HepG2 (cell line): ENCODE measurements around the gene VCP. TPM values are rescaled to one million over a fixed set of nuclear protein-coding genes. Genes with fewer than 3 reads are reported as not detected.

Source experiments
- ATAD3A ChIP-seq: sonication (generic); formaldehyde crosslinking; IDR thresholded peaks from 2 replicates; pipeline ENCODE4 v1.4.0; 2020; ENCODE audit warnings: missing genetic modification reagents
- CHD2 ChIP-seq: IDR thresholded peaks from 2 replicates; pipeline ENCODE4 v1.6.1; 2011; ENCODE audit warnings: low read depth, low read length, improper control_type of control experiment
- GPBP1L1 ChIP-seq: sonication (generic); formaldehyde crosslinking; IDR thresholded peaks from 2 replicates; pipeline ENCODE4 v1.5.0; 2020; ENCODE audit warnings: mild to moderate bottlenecking, missing genetic modification reagents
- PHF8 ChIP-seq: sonication (generic); formaldehyde crosslinking; IDR thresholded peaks from 2 replicates; pipeline ENCODE4 v1.5.0; 2020; ENCODE audit warnings: missing genetic modification reagents
- PRDM15 ChIP-seq: sonication (generic); formaldehyde crosslinking; IDR thresholded peaks from 2 replicates; pipeline ENCODE4 v1.4.0; 2020; ENCODE audit warnings: missing genetic modification reagents
- RBM22 ChIP-seq: fragments of 200-400 bp; formaldehyde crosslinking; optimal IDR thresholded peaks from 2 replicates; pipeline ENCODE3; 2017; ENCODE audit warnings: mild to moderate bottlenecking, low read length, moderate library complexity
- SAFB2 ChIP-seq: sonication (generic); formaldehyde crosslinking; IDR thresholded peaks from 2 replicates; pipeline ENCODE4 v1.5.1; 2020; ENCODE audit warnings: missing genetic modification reagents, low read depth, mild to moderate bottlenecking, borderline replicate concordance
- ZBTB14 ChIP-seq: sonication (generic); formaldehyde crosslinking; IDR thresholded peaks from 2 replicates; pipeline ENCODE4 v1.4.0; 2020; ENCODE audit warnings: missing genetic modification reagents
- ZBTB7B ChIP-seq: sonication (generic); formaldehyde crosslinking; IDR thresholded peaks from 2 replicates; pipeline ENCODE4 v1.4.0; 2020; ENCODE audit warnings: missing genetic modification reagents
- ZNF407 ChIP-seq: sonication (generic); formaldehyde crosslinking; IDR thresholded peaks from one replicate; pipeline ENCODE4 v1.5.1; 2020; ENCODE audit warnings: mild to moderate bottlenecking, missing genetic modification reagents; ENCODE audit errors: not compliant biosample characterization
- ZNF720 ChIP-seq: sonication (generic); formaldehyde crosslinking; IDR thresholded peaks from 2 replicates; pipeline ENCODE4 v1.4.0; 2020; ENCODE audit warnings: missing genetic modification reagents
- ZNF883 ChIP-seq: sonication (generic); formaldehyde crosslinking; IDR thresholded peaks from 2 replicates; pipeline ENCODE4 v1.5.1; 2020; ENCODE audit warnings: mild to moderate bottlenecking, missing genetic modification reagents; ENCODE audit errors: not compliant biosample characterization
- polyA plus RNA-seq, 8 experiments: library from polyadenylated mRNA; depleted of rRNA in 3 of 8; stranded (reverse) in 7 of 8; unstranded in 1 of 8; fragments of >200 nt; fragmentation: Illumina TruSeq in 4 of 8; extraction: Trizol in 4 of 8; gene quantifications; 2 replicates each; pipeline versions ENCODE4 v1.2.1 to v1.2.3, GENCODE V29; 2011 to 2016; ENCODE audit warnings: low read depth in 4 of 8, missing spikeins in 1 of 8, mixed read lengths in 1 of 8; ENCODE audit not compliant: insufficient read depth in 1 of 8
- total RNA-seq, 5 experiments: library from RNA; depleted of rRNA; stranded (reverse); fragments of >200 nt; fragmentation: Illumina TruSeq; extraction: Trizol; gene quantifications; 2 replicates each; pipeline ENCODE4 v1.2.3, GENCODE V29; 2016; ENCODE audit warnings: low read depth in 1 of 5

The VCP gene
- total and polyA plus RNA-seq, 2 of the 13 experiments (the other 11 are each of a cell fraction or from before 2014, with no cell fraction given), result 143 to 391 TPM

- peak; percentile 61 for TF ChIP-seq CHD2
- peak; percentile 23 for TF ChIP-seq ZNF407 (CRISPR knock-in tag)
- TF ChIP-seq GPBP1L1 (CRISPR knock-in tag), result no peak
- TF ChIP-seq ZNF720 (CRISPR knock-in tag), result no peak
- no peak for TF ChIP-seq ATAD3A (CRISPR knock-in tag)
- no peak for TF ChIP-seq ZBTB14 (CRISPR knock-in tag)
- TF ChIP-seq SAFB2 (CRISPR knock-in tag), result no peak; the same call in 1 of the 2 replicates
- peak; percentile 64; the same call in 1 of the 2 replicates for TF ChIP-seq ZBTB7B (CRISPR knock-in tag)
- TF ChIP-seq PHF8 (CRISPR knock-in tag), result peak; percentile 100
- no peak for TF ChIP-seq PRDM15 (CRISPR knock-in tag)
- TF ChIP-seq RBM22, result peak; percentile 38
- TF ChIP-seq ZNF883 (CRISPR knock-in tag), result peak; percentile 82
These were observed 23.8 kb upstream of the VCP start, which contains the start of gene PIGO (continued) for GRCh38 chr9:35096035-35096849.
